Skeletal muscle cell (primary cell): ENCODE data around the gene RTN1.
"Not testable (repeated sequence)": the region's sequence is repeated elsewhere in the genome, so short reads cannot be mapped to it uniquely, and the experiment has no call there.

Experiments
- DNase-seq: peaks from one replicate; pipeline ENCODE4 v3.0.0-alpha.2; 2010; ENCODE audit warnings: low read depth
- H3K4me3 ChIP-seq: 2 replicates; pipeline ENCODE4 v1.5.1; 2011; ENCODE audit warnings: low read depth, mild to moderate bottlenecking, control low read depth, low read length, moderate library complexity

The RTN1 gene

DNA sequence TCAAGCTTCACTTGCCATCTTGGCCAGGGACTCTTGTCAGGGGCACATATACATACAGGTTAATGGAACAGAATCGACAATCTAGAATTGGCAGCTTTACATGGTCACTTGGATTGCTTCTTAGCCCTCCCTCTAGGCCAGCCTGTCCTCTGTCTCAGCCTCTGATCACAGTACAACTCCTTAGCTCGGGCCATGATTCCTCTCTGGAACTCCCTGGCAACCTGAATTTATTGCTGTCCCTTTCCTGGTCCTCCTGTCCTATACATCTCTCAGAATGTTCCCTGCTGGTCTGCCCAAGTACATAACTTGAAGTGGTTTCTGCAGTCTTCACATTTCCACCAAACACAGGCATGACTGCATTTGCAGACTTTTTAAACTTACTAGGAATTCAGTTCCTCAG lies 214.1 kb downstream of the RTN1 start:
- no peak overlapping the region for H3K4me3 ChIP-seq
- DNase-seq: no peak

DNA sequence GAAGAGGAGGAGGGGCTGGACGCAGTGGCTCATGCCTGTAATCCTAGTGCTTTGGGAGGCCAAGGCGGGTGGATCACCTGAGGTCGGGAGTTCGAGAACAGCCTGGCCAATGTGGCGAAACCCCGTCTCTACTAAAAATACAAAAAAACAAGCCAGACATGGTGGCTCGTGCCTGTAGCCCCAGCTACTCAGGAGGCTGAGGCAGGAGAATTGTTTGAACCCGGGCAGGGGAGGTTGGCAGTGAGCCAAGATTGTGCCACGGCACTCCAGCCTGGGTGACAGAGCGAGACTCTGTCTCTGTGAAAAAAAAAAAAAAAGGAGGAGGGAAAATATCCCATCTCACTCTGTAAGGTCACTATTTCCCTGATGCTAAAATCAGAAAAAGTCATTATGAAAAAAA lies 216.4 kb downstream of the RTN1 start:
- not testable (repeated sequence) for DNase-seq

DNA sequence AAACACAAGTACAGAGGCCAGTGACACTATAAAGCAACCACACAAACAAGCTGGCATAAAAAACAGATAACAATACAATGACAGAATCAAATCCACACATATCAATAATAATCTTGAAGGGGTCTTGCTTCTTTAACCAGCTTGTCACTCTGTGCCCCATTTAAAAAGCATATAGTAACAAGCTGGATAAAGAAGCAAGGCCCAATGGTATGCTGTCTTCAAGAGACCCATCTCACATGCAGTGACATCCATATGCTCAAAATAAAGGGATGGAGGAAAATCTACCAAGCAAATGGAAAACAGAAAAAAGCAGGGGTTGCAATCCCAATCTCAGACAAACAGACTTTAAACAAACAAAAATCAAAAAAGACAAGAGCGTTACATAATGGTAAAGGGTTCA lies 223.7 kb downstream of the RTN1 start:
- H3K4me3 ChIP-seq, DNase-seq: not testable (repeated sequence)

More for the DNA sequence above, 216.4 kb downstream of the RTN1 start:
- H3K4me3 ChIP-seq: not testable (repeated sequence)

DNA sequence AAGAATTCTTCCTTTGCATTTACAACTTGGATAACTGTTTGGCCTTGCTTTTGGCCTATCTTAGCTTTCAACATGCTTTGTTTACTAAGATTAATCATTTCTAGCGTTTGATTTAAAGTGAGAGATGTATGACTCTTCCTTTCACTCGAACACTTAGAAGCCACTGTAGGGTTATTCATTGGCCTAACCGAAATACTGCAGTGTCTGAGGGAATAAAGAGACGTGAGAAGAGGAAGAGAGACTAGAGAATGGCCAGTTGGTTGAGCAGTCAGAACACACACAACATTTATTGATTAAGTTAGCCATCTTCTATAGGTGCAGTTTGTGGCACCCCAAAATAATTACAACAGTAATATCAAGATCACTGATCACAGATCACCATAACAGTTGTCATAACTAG lies 231.7 kb downstream of the RTN1 start:
- no peak overlapping the region for H3K4me3 ChIP-seq
- DNase-seq: no peak

DNA sequence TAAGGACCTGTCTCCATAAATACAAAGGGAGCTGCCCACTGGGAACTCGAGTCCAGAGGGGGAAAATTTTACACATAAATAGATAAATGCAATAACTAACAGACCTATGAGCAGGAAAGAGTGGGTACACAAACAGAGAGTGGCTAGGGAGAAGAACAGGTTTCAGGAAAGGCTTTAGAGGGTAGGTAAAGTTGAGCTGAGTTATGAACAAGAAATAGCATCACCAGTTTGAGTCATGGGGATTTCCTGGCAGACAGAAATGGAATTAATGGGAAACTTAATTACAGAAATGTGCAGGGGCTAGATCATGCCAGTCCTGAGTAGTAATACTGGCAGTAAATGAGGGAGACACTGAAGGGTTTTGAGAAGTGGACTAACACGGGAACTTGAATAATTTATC lies 236.0 kb downstream of the RTN1 start:
- H3K4me3 ChIP-seq: no peak overlapping the region
- no peak for DNase-seq

DNA sequence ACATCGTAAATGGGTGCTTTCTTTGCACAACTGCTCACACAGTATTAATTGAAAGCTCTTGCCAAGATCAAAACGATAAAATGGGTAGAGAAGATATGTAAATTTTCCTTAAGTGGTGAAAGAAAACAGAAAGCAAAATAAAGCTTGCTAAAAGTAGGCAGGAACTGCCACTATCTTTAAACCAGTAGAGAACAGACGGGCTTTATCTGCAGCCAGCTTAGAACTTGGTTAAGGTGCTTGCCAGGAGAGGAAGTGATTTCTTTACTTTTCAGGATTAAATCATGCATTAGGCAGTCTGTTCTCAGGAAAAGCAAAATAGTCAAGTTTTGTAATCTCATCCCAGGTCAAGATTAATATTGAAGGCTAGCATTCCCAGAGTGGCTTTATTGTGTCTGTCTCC lies 237.1 kb downstream of the RTN1 start:
- H3K4me3 ChIP-seq: no peak overlapping the region
- no peak for DNase-seq

DNA sequence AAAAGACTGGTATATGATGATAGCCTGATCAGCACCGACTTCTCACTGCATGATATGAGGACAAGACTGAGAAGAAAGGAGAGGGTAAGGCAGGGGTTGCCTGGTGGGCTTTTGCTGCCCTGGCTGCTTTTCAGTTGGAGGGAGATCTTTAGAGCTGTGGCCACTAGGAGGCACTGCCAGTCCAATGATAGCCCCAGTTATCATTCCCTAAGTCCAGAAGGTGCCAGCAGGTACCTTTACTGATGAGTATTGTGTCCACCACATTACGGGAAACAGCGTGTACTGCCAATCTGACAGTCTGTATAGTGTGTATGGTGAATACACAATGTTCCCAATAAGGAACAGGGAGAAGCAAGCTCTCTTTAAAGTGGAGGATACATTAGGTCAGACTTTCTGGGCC lies 238.2 kb downstream of the RTN1 start:
- DNase-seq: no peak
- H3K4me3 ChIP-seq: no peak overlapping the region

DNA sequence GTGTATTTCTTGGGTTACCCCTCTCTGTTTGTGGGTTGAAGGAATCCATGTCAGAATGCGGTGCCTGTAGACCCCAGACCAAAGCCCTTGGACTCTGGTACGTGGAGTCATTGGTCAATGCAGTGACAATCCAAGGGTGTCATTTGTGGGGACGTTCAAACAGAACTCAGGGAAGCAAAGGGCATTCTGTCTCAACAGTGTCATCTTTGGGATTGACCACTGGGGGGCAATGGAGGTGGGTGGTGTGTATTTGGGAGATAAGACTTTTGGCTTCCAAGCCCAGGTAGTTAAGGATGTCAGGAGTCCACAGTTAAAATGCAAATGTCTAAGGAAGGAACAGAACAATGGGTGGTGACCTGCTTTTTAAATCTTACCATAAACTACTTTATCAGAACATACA lies 239.3 kb downstream of the RTN1 start:
- no peak for DNase-seq
- no peak overlapping the region for H3K4me3 ChIP-seq

DNA sequence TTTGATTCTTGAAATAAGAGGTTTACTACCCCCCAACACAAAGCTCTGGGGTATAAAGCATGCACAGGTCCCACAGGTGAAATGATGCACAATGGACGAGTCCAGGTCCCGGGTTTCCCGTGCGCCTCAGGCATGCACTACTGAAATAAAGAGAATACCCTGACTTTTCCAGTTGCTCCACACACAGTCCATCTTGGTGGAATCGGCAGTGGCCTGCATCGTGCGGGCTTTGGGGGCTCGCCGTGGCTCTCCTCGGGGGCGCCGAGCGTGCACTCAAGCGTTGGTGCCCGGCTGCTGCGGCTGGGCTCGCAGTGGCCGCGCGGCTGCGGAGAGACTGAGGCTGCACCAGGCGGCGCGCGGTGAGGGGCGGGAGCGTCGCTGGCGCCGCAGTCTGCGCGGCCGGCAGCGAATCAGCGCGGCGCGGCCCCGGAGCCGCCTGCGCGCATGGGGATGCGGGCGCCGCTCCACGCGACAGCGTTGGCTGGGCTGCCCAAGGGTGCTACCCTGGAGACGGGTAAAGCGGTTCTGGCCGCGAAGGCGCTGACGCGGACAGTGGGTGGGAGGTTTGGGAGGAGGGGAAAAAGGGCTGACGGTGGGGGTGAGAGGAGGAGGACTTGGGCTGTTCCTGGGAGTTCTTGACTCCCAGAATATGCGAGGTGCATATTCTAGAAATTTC lies 240.2 kb downstream of the RTN1 start:
- H3K4me3 ChIP-seq: peak overlapping the region; percentile 37
- no peak for DNase-seq

DNA sequence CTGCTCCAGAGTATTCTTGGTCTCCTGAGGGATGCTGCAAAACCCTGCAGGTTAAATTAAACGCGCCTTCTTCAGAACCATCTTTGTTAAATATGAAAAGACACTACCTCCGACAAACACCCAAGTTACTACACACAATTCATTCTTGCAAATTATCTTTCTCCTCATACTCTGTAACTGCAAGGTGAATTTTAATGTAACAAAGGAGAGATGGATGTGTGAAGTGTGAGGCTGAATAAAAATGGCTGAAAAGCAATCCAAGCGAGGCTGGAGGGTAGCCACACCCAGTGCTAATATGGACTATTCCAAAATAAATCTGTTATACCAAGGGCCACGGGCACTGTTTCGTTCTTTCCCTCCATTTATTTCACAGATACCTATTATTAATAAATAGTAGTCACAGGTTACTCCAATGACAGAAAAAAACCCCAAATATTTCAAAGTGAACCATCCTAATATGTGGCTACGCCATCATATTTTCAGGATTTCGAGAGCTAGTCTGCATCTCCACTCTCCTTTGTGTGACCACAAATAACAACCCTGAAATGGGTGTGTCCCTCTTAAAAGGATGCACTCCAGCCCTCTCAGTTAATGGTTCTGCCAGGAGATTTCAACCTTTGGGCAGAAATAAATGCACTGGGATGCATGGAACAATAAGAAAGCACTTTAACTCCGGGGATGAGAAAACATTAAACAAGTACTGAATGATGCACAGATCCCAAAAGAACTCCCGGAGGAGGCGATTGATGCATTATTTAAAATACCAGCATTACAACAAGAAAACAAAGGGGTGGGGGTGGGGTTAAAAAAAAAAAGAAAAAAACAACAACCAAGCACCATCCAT lies 240.9 kb downstream of the RTN1 start:
- DNase-seq: no peak
- no peak overlapping the region for H3K4me3 ChIP-seq

DNA sequence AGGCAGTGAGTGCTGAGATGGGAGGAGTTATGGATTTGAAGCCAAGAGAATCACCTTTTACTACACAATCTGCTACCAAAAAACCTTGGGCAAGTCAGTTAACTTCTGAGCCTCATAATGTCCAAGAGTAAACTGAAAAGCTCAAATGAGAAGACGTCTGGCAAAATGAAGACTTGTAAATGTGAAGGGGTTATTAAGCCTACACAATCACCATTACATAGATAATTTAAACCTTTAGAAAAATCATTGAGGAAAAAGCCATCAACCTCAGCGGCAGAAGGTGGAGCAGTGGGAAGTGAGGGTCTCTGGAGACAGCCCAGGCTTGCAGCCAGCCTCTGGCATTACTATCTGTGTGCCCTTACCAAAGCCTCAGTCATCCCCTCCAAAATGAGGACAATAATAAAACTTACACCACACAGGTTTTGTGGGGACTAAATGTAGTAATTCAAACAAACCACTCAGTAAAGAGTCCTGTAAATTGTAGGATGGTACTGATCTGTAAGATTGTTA lies 243.5 kb downstream of the RTN1 start:
- DNase-seq: no peak
- H3K4me3 ChIP-seq: no peak overlapping the region

DNA sequence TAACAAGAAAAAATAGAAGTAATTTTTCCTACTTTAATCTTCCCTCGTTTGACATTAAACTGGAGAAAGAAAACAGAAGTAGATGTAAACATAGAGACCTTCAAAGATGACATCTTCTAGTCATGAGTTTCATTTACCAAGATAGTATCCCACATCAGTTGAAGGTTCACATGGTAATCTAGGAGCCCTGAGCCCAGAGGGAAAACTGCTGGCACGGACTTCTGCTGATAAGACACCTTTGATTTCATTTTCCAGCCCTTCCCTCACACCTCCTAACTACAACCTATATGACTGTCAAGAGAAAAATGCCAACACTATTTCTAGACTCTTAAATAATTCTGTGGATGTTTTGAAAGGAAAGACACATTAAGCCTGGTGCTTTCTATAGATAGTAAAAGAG lies 247.9 kb downstream of the RTN1 start:
- H3K4me3 ChIP-seq: no peak overlapping the region
- DNase-seq: no peak

DNA sequence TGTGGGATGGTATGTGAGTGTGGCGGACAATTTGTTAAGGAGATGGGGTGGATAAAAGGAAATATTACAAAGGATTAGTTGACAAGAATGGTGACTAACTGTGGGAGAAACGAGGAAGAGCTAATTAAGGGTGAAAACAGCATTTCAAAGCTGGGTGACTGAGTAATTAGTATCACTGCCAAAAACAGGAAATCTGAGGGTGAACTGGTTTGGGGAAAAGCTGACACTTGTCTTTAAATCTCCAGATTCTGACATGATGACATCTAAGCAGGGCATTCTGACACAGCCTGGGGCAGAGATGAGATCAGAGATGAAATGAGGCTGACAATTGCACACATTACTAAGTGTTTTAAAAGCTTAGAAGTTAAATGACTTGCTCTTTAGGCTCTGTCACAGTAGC lies 251.5 kb downstream of the RTN1 start:
- DNase-seq: no peak

DNA sequence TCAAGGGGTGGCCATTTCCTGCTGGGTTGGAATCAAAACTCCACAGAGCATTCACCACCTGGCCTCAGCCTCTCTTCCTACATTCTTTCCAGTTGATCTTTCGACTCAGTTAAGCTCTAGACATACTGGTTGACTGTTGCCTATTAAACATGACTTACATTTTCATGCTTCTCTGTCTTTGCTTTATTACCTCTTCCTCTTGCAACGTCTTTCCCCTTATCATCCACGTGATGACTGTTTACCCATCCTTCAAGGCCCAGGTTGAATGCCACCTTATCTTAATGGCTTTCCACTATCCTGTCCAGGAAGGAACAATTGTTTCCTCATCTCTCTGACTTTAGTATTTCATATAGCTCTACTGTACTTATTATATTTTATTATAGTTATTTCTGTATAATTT lies 269.5 kb downstream of the RTN1 start:
- no peak for DNase-seq
- H3K4me3 ChIP-seq: no peak overlapping the region

More for the DNA sequence above, 251.5 kb downstream of the RTN1 start:
- H3K4me3 ChIP-seq: no peak overlapping the region

DNA sequence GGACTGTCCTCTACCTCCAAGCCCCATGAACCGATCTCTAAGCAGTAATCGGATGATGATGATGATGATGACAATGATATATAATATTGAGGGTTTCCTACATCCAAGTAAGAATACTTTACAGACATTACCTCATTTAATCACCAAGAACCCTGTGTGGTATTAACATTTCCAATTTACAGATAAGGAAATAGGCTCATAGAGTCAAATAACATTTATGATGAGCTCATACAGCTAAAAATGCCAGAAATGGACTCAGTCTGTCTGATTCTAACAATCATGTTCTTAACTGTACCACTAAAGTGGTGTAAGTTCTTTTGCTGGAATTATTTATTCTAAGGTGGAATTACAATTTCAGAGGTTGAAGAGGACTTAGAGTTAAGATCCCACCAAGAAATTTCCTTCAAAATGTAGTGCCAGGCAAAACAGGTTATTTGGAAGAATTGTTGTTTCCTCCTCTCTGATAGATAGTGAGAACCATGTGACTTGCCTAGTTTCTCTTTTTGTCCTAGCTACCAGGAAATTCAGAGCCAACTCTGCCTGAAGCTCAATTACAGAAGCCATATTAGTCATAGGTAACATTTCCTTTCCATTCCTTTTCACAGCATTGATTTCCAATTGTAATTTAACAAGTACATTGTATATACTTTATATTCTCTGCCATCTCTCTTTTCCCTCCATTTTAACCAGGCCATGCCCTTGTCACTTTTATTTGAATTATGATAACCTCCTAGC lies 270.2 kb downstream of the RTN1 start:
- H3K4me3 ChIP-seq: no peak overlapping the region
- no peak for DNase-seq

DNA sequence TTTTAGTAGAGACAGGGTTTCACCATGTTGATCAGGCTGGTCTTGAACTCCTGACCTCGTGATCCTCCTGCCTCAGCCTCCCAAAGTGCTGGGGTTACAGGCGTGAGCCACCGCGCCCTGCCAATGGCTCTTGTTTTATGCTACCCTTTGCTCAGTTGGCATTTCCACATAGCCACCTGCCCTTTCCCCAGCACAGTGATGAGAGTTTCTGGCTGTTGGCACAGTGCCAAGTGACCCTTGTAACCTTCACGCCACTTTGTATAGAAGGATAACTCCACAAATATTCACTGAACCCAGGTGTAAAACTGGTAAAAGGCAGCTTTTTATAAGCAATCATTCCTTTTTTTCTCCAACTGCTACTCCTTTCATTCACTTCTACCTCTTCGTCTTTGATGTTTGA lies 275.5 kb downstream of the RTN1 start:
- DNase-seq: no peak
- no peak overlapping the region for H3K4me3 ChIP-seq

DNA sequence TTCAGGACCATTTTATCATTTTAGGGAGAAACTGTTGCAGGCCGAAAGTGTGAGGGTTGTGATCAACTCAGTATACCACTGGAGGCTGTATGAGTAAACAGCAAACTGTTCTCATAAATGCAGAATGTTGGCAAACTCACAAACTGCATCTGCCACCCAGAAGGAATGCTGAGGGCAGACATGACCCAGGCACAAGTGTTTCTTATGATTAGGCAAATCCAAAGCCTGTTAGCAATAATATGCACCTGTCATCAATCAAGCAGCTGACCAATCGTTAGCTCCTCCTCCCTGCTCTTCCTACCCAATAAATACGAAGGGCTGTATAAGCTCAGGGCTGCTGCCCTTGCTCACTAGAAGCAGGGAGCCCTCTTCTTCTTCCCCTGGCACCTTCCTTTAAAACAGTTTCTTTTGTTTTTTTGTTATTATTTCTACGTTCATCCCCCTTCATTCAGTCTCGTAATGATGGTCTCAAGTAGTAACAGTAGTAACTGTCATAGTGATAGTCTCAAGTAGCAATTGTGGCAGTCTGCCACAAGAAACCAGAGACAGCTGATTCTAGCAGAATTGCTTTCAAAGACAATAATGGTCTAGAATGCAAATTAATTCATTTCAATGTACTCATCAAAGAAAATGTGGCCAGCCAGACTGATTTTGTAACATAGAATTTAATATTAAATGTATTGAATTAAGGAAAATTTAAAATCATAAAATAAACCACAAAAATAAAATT lies 278.8 kb downstream of the RTN1 start:
- H3K4me3 ChIP-seq: no peak overlapping the region
- DNase-seq: no peak

DNA sequence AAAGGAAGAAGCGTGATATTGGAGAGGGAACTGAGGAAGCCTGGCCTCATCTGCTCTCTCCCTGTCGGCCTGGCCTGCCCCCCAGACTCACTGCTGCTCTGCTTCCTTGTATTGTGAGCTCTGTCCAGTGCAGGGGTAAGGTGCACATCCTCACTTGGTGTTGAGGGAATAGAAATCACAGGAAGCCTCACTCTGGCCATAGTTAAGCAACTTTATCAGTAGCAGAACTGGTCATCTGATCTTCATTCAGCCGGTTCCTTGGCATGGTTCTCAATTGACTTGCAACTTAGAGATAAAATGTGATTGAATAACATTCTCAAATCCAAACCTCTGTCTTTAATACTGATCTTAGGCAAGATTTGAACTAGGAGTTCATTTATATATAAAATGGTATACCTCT lies 282.5 kb downstream of the RTN1 start:
- DNase-seq: no peak
- H3K4me3 ChIP-seq: no peak overlapping the region

DNA sequence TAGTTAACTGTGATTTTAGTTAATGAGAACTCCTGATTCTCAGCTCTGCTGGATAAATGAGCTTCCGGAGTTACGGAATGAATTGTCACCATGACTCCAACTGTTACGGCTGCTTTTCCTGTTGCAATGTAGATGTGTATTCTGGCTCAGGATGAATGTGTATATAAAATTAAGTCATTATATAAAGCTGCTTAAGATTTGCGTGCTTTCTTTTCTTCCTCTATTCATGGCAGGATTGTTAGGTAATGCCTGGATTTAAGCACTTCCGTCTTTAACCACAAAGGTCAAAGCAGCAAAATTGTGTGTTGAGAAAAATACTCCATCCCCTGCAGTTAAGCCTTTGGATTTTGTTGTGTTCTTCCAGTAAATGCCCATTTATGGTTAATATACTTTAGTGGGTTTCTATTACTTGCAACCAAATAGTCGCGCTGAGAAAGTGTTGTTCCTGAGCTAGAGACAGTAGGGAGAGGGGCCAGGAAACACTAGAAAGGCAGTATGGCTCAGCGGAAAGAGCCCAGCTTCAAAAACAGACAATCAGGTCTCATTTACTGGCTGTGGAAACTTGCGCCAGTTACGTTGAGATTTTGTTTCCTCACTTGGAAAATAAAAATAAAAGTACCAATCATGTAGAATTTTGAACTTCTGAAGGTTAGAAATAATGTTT lies 284.6 kb downstream of the RTN1 start:
- peak; percentile 45 for DNase-seq
- no peak overlapping the region for H3K4me3 ChIP-seq
